NCI-H2029 treated with DMSO at 0.1 percent for 48 hours (cell line): ENCODE data around the gene FGD3.
"Not testable (repeated sequence)": the region's sequence is repeated elsewhere in the genome, so short reads cannot be mapped to it uniquely, and the experiment has no call there.

Source experiments
- DNase-seq: peaks from one replicate; lab custom pipeline; 2025; lab: John Stamatoyannopoulos, UW

FGD3 gene, protein sequence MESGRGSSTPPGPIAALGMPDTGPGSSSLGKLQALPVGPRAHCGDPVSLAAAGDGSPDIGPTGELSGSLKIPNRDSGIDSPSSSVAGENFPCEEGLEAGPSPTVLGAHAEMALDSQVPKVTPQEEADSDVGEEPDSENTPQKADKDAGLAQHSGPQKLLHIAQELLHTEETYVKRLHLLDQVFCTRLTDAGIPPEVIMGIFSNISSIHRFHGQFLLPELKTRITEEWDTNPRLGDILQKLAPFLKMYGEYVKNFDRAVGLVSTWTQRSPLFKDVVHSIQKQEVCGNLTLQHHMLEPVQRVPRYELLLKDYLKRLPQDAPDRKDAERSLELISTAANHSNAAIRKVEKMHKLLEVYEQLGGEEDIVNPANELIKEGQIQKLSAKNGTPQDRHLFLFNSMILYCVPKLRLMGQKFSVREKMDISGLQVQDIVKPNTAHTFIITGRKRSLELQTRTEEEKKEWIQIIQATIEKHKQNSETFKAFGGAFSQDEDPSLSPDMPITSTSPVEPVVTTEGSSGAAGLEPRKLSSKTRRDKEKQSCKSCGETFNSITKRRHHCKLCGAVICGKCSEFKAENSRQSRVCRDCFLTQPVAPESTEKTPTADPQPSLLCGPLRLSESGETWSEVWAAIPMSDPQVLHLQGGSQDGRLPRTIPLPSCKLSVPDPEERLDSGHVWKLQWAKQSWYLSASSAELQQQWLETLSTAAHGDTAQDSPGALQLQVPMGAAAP

GRCh38 chr9:92947268-92948037 is at the start of gene FGD3:
Gene FGD3 (plus strand): TSS chr9:92947523. CDS start chr9:92976257, 28,734 bp downstream.
- peak; percentile 22 for DNase-seq

DNA sequence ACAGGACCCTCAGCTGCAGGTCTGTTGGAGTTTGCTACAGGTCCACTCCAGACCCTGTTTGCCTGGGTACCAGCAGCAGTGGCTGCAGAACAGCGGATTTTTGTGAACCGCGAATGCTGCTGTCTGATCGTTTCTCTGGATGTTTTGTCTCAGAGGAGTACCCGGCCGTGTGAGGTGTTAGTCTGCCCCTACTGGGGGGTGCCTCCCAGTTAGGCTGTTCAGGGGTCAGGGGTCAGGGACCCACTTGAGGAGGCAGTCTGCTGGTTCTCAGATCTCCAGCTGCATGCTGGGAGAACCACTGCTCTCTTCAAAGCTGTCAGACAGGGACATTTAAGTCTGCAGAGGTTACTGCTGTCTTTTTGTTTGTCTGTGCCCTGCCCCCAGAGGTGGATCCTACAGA is 42.2 kb upstream of the FGD3 start:
- DNase-seq: not testable (repeated sequence)

DNA sequence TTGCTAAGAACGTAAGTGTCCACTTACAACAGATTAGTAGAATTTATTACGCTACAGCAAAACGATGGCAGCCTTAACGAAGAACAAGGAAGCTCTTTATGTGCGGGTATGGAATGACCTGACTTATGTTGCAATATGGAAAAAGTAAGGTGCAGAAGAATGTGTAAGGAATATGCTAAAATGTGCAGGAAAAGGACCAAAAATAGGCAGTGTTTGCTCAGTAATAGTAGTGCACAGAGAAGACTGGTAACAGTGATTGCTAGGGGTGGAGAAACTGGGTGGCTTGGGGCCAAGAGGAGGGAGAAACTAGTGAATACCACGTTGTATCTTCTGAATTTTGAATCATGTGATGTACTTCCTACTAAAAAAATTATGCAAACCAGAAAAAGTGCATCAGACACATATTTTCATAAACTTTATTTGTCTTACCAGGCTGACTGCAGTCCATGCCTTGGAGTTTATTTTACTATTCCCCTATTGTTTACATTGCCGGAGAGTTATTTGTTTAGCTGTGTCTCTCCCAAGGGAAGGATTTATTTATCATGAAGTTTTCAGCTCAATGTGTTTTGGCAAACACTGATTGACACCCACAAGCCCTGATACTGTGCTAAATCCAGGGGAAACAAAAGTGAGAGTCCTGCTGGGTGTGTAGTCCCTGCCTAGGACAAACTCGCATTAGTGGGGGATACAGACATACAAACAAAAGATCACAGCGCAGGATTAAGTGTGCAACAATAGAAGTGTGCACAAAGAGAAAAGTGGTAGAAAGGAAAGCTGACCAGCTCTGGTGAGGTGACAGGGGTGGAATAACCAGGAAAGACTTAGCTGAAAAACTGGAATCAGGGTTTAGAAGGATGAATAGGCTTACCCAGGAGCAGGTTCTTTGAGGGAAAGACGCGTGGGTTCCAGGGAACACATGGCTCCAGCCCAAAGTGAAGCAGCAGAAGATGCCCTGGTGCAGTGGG is 35.5 kb upstream of the FGD3 start:
- peak; percentile 15 for DNase-seq

GRCh38 chr9:92917176-92917800 is 30.0 kb upstream of the FGD3 start:
- no peak for DNase-seq

DNA sequence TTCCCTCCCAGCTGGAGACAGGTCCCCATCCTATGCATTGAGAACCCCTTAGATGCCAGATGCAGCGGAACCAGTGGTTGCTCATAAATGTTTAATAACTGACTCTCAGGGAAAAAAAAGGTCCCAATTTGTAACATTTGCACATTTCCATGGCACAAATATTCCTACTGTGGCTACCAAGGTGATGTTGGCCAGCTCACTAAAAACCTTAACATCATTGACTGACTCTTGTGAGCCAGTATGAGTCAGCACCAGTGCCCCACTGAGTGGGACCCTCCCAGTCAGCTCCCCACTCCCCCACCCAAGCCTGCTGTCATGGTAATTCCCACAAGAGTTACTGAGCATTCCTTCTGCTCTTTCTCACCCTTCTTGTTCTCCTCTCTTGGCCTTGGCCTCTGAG is 26.9 kb upstream of the FGD3 start:
- no peak for DNase-seq

DNA sequence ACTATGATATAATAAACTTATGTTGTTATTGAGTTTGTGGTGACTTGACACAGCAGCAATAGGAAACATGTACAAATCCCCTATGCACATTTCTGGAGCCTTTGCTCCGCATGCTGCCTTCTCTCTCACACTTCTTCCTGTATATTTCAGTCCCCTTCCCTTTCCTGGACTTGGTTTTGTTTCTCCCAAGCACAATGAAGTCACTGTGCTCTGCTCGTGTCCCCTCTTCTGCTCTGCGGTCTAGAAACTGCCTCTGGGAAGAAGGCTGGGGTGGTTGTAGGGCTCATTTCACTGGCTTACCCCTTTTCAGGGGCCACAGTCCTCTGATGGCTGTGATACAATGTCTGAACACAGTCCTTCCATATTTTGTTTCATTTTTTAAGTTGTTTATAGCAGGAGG is 15.7 kb upstream of the FGD3 start:
- DNase-seq: no peak

DNA sequence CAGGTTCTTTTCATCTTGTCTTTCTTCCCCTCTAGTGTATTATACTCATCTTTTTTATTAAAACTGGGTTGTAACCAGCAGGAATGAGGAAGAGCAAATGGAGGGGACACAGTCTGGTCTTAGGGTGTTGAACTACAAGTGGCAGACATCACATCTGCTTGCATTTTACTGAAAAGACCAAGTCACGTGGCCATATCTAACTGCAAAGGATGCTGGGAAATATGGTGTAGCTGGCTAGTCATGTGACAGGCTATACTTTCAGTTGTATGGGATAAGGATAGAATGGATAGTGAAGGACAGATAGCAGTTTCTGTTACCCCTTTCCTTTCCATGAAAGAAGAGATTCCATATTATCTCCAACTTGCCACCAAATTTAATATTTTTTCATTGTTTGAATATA is 13.0 kb upstream of the FGD3 start:
- DNase-seq: no peak

DNA sequence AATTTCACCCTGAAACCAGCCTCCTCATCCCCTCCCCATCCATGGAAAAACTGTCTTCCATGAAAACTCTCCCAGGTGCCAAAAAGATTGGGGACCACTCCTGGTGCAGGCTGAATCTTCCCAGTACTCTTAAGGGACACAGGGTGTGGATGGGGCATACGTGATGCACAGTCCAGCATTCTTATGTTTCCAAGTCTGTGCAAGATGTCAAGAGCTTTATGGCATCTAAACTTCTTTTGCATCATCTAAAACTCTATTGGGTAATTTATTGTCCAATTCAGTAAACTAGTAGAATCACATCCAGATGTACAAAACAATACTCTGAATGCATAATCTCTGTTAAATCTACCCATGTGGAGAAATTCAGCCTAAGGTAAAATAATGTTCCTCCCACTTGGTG is 9.3 kb upstream of the FGD3 start:
- no peak for DNase-seq

GRCh38 chr9:92941861-92942260 is 5.5 kb upstream of the FGD3 start:
- DNase-seq: no peak

GRCh38 chr9:92942688-92943616 is 4.4 kb upstream of the FGD3 start:
- no peak for DNase-seq

GRCh38 chr9:92944921-92945320 is 2.4 kb upstream of the FGD3 start:
- no peak for DNase-seq

- DNase-seq: no peak
Measured at GRCh38 chr9:92945796-92946195, 1.5 kb upstream of the FGD3 start.

GRCh38 chr9:92948038-92948534 is 763 bp downstream of the FGD3 start:
- no peak for DNase-seq

GRCh38 chr9:92948632-92949031 is 1.3 kb downstream of the FGD3 start:
- no peak for DNase-seq

DNA sequence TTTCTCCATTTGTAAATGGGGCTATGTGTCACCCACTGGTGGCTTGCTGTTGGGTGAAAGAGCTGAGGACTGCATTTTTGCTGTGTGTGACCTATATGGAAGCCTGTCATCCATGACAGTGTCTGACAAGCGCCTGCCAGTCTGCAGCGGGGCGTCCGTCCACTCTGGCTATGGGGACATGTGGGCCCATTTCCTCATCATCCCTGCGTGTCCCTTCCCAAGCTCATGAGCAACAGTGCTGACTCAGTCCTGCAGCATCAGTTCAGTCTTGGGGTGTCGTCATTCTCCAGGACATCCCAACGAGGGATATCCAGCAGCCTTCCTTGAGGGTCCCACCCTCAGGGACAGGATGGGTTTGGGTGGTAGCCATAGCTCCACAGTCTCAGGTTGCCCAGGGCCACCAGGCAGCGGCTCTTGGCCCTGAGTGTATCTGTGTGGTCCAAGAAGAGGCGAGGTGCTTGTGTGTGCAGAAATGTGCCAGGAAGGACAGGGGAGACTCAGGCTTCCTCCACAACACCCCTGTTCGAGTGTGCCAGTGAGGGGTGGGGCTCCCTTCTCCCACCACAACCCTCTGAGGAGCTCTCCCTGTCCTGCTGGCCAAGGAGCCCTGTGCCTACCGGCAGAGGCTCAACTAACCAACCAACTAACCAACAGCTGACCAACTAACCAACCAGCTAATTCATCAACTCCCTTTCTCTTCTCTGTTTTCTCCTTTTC is 2.1 kb downstream of the FGD3 start:
- DNase-seq: no peak

DNA sequence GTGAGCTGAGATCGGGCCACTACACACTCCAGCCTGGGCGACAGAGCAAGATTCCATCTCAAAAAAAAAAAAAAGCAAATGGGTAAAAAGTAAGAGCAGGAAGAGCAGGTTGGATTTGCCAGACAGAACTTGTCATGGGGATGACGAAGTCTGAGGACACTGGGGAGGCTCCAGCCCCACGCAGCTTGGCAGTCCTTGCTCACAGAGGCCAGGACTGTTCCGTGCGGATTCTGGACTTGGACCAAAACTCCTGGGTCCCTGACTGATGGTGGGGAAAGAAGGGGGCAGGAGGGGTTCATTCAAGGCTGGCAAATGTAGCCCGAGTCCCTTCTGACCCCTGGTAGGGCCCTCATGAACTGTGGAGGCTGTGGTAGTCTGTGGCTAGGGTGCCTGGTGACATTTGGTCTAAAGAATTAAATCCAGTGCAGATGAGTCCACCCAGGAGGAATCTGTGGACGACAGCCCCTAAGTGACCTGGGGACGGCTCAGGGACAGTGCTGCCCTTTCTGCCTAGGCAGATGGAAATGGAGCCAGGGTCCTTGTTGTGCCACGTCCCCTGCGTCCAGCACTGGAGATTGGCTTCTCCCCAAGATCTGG is 3.1 kb downstream of the FGD3 start:
- DNase-seq: no peak

- peak; percentile 89 for DNase-seq
Measured at GRCh38 chr9:92952906-92953610, 5.7 kb downstream of the FGD3 start.
